Activated CD4-positive, alpha-beta T cell treated with anti-CD3 and anti-CD28 coated beads, Interleukin-10, Interleukin-2, amounts not matched to agents 100 ng/mL and 50 ng/mL, durations not matched to agents 16 hours and 8 hours (primary cell): Measurements from ENCODE around the gene NIBAN1.
"Not testable (repeated sequence)": the region's sequence is repeated elsewhere in the genome, so short reads cannot be mapped to it uniquely, and the experiment has no call there.

Experiments
- DNase-seq: peaks from one replicate; pipeline ENCODE4 v3.0.0-alpha.2; 2020

Gene NIBAN1, protein sequence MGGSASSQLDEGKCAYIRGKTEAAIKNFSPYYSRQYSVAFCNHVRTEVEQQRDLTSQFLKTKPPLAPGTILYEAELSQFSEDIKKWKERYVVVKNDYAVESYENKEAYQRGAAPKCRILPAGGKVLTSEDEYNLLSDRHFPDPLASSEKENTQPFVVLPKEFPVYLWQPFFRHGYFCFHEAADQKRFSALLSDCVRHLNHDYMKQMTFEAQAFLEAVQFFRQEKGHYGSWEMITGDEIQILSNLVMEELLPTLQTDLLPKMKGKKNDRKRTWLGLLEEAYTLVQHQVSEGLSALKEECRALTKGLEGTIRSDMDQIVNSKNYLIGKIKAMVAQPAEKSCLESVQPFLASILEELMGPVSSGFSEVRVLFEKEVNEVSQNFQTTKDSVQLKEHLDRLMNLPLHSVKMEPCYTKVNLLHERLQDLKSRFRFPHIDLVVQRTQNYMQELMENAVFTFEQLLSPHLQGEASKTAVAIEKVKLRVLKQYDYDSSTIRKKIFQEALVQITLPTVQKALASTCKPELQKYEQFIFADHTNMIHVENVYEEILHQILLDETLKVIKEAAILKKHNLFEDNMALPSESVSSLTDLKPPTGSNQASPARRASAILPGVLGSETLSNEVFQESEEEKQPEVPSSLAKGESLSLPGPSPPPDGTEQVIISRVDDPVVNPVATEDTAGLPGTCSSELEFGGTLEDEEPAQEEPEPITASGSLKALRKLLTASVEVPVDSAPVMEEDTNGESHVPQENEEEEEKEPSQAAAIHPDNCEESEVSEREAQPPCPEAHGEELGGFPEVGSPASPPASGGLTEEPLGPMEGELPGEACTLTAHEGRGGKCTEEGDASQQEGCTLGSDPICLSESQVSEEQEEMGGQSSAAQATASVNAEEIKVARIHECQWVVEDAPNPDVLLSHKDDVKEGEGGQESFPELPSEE

DNA sequence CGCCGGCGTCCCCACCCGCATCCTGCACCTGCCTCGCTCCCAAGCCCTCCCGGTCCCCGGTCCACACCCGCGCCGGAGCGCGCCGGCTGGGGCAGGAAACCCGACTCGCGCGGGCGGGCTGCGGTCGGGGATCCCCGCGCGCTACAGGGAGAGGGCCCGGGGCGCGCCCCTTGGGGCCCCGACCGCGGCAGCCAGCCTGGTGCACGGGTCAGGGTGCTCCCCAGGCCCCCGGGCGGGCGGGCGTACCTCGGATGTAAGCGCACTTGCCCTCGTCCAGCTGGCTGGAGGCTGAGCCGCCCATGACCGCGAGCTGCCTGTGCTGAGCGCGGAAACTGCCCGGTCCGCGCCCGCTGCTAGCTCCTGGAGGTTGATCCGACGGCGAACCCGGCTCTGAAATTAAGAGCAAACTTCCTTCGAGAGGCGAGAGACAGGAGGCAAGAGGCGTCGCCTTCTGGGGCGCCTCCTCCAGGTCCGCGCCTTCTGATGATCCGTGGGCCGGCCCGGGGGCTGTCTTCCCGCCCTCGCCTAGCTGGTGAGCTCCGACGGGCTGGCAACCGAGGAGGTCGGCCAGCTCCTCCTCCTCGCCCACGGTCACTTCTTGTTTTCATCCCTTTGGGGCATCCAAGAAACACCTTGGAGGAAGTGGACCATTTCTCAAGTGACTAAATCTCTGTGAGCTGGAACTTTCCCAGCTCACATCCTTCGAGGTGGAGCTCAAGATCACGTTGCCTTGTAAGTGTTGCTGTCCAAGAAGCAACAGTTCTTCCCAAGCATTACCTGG lies at the start of gene NIBAN1:
Gene NIBAN1 (minus strand): TSS at position 453 of the 781 bp plus-strand sequence. CDS start 152 bp downstream, at position 301.
- DNase-seq: peak; percentile 82

DNA sequence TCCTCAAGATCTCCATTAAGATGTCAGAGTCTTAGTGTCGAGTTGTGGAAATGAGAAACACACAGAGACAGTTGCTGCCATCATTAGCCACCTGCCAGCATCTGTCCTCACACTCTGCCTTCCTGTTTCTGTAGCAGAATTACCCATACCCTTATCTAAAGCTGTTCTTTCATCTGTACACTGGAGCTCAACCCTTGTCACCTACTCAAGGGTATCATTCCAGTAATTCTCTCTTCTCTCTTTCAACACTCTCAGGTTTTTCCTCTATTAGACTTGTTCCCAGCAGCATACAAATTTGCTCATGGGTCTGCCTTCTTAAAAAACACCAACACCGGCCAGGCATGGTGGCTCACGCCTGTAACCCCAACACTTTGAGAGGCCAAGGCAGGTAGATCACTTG lies 43.7 kb upstream of the NIBAN1 start:
- no peak for DNase-seq

DNA sequence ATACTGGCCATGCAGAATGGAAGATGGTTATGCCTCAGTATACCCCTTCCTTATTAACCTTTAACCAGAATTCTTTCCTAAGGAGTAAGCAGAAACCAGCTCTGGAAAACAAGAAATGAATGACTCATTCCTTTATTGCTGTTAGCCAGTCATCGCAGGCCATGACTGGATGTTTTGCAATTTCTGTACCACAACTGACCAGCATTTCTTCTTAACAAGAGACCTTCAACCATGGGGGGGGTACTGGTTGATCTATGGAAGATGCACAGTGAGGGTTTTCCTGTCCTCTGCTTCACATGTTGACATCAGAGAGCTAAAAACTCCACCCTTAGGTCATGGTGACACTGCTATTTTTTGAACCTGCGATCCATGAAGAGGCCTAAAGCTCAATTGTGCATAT lies 43.0 kb upstream of the NIBAN1 start:
- DNase-seq: peak; percentile 7

DNA sequence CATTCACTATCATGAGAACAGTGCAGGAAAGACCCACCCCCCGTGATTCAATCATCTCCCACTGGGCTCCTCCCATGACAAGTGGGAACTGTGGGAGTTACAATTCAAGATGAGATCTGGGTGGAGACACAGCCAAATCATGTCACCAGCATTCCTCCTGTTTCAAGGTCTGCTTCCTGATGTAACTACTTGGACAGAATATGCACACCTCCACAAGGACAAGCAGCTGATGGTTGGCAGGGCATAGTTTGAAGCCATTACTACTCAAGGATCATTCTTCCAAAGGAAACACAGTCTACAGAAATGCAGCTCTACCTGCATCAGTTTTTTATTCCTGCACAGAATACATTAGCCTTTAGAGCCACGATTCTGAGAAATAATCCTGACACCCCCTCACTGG lies 42.6 kb upstream of the NIBAN1 start:
- no peak for DNase-seq

DNA sequence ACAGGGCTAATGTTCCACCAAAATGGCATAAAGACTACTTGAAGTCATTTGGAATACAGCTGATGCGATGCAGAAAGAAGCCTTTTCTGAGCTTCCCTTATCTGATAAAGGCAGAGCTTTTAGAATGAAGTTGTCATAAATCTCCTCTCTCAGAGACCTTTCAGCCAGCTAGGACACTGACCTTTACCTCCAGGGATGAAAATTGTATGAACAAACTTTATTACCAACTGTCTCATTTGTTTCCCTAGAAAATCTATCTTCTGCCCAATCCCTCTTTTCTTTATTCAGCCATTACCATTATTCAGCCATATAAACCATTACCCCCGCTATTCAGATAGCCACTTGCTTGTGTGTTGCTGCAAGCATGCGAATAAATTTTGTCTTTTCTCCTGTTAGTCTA lies 41.3 kb upstream of the NIBAN1 start:
- DNase-seq: no peak

DNA sequence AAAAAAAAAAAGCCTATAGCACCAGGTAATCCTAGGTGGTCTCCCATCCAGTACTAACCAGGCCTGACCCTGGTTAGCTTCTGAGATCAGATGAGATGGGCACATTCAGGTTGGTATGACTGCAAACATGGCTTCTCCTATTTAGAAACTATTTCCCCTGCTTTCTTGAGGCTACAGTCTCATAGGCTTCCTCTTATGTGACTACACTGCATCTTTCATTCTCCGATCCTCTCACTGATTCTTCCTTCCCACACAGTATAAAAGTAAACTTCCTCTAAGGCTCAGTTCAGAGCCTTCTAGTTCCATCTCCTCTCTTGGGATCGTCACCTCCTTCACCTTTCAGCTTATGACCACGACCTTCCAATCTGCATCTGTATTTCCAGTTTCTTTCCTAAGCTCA lies 40.6 kb upstream of the NIBAN1 start:
- no peak for DNase-seq

DNA sequence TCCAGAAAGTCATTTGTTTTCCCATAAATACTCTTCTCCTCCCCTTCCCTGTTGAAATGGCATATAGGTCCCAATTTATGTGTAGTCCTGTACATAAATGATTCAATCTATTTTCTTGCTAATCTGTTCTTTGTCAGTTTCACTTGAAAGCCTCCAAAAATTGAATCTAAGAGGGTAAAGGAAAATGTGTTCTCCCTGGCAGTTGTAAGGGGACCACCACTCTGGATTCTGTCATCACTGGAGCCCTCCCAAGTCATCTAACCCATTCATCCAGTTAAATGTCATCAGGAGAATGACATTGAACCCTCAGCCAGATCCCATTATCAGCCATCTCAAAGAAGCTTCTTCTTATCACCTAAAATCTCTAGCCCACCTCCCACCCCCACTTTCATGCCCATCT lies 36.1 kb upstream of the NIBAN1 start:
- DNase-seq: no peak

DNA sequence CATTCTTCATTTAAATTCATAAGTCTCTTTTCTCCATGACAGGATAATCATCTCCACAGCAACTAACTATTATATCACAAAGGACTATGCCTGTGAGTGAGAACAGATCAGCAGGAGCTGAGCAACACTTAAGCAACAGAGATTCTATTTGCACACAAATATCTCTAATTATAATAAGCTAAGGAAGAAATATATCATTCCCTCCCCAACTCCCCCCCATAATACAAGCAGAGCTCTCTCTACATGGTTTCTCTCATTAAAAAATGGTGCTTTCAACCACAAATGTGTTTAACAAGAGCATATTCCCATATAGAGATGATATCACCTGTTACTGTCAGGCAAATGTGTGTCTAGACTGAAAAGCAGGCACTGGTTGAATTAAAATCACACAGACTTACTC lies 34.5 kb upstream of the NIBAN1 start:
- no peak for DNase-seq

DNA sequence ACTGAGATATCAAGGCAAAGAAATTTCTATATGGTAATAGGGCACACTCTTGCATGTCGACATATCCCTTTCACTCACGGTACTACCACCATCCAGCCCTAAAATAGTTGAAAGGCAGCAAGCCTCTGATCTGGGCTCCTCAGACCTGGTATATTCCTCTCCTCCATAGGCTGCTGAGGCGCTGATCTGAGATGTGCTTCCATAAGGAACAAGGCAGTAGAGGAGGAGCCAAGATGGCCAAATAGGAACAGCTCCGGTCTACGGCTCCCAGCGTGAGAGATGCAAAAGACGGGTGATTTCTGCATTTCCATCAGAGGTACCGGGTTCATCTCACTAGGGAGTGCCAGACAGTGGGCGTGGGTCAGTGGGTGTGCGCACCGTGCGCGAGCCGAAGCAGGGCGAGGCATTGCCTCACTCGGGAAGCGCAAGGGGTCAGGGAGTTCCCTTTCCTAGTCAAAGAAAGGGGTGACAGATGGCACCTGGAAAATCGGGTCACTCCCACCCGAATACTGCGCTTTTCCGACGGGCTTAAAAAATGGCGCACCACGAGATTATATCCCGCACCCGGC lies 27.1 kb upstream of the NIBAN1 start:
- not testable (repeated sequence) for DNase-seq

DNA sequence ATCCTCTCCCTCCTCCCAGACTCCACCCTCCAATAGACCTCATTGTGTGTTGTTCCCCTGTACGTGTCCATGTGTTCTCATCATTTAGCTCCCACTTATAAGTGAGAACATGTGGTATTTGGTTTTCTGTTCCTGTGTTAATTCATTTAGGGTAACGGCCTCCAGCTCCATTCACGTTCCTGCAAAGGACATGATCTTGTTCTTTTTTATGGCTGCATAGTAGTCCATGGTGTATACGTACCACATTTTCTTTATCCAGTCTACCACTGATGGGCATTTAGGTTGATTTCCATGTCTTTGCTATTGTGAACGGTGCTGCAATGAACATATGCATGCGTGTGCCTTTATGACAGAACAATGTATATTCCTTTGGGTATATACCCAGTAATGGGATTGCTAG lies 25.7 kb upstream of the NIBAN1 start:
- DNase-seq: not testable (repeated sequence)

DNA sequence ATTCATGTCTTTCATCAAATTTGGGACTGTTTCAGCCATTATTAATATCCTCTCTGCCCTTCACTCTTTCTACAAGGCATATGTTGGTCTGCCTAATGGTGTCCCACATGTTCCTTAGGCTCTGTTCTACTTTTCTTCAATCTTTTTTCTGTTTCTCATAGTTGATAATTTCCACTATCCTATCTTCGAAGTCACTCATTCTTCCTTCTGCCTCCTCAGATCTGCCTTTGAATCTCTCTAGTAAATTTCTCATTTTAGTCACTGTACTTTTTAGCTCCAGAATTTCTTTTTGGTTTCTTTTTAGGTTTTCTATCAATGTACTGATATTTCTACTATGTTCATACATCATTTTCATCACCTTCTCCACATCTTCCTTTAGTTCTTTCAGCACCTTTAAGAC lies 20.0 kb upstream of the NIBAN1 start:
- DNase-seq: no peak

DNA sequence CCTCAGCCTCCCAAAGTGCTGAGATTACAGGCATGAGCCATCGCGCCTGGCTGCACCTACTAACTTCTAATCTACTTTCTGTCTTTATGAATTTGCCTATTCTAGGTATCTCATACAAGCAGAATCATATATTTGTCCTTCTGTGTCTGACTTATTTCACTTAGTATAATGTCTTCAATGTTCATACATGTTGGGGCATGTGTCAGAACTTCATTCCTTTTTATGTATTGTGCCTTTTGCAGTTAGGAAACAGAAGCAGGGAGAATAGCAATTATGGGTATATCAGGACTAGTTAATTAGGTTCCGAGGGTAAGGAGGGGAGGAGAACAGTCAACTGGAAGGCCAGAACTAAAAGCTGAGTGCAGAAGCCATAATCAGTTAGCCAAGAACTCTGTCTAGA lies 18.0 kb upstream of the NIBAN1 start:
- DNase-seq: no peak

DNA sequence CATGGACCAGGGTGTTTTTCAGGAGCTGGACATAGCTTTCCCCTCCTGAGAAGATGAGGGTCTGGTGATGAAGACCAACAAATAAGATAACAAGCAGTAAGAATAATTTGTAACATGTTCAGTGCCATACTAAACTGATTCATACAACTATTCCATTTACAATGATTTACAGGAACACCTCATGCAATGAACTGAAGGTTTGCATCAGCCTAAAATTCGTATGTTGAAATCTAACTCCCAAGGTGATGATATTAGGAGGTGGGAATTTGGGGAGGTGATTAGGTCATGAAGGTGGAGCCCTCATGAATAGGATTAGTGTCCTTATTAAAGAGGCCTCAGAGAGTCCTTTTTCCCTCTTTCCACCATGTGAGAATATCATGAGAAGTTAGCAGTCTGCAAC lies 15.9 kb upstream of the NIBAN1 start:
- no peak for DNase-seq

DNA sequence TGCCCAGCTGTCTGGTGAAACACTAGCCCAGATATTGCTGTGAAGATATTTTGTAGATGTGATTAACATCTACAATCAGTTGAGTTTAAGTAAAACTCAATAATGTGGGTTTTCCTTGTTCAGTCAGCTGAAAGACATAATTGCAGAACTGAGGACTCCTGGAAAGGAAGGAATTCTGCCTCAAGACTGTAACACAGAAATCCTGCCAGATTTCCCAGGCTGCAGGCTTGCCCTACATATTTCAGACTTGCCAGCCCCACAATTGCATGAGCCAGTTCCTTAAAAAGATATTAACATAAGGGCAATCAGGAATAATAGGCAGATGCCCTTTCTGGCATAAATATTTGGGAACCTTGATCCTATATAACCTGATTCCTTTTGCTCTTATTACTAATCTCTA lies 14.2 kb upstream of the NIBAN1 start:
- DNase-seq: no peak

DNA sequence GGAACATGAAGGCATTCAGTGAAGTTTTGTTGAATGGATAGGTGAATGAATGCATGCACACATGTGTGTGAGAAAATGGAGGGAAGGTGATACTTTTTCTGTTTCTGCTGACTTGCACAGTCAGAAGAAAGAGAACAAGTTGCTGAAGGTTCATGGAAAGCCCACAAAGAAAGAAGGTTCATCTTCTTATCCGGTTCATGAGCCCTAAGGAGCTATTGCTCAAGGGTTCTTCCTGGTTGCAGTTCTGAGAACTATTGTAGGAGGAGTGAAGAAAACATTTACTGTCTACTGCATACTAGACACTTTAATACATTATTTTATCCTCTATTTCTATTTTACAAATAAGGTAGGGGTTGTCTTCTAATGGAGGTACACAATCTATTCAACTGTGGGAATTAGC lies 13.4 kb upstream of the NIBAN1 start:
- no peak for DNase-seq

DNA sequence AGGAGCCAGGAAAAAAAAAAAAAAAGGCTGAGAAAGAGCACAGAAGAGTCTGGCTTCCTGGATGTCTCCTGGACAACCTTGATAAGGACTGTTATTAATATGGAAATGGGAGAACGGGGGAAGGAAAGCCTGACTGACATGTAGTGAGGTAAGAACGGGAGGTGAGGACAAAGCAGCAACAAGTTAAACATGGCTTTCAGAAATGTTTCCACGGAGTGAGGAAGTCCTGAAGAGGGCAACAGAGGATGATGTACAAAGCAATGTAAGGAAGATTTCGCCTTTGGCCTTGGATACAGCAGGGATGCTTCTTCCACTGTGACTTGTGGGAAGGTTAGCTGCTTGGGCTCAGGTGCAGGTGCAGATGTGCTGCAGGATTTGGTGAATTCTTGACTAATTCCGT lies 11.9 kb upstream of the NIBAN1 start:
- DNase-seq: no peak

DNA sequence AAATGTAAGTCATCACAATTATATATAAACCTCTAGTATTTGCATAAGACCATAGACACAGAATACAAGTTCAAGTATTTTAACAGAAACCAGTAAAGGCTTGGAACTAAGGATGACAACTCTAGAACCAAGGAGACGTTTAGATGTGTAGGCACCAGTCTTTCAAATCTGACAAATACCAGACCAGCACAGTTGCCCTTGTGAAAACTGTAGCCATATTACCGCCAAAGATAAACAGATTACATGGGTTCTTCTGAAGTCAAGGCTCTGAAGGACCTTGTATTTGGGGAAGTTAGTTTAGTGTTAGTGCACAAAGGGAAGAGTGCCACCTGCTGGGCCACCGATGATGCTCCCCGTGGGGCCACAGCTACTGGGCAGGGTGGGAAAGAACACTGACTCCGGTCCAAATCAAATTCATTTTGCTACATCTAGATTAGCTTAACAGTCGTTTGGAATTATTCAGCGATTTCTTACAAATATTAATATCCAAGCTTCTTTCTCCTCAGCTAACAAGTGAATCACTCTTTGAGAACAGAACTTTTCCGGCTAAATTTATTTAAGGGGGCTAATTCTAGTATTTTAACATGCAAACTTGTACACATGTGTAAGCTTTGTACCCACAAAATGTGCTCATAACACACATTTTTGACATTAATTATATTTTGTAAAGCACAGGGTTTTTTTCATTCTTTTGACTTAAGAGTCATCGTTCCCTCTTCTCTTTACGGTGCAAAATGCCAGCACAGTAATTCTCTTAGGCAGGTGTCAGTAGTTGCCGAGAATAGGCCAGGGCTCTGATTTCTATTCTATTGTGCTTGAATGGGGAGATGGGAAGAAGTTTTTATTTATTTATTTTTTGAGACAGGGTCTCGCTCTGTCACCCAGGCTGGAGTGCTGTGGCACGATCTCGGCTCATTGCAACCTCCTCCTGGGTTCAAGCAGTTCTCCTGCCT lies 8.0 kb upstream of the NIBAN1 start:
- DNase-seq: peak; percentile 85

DNA sequence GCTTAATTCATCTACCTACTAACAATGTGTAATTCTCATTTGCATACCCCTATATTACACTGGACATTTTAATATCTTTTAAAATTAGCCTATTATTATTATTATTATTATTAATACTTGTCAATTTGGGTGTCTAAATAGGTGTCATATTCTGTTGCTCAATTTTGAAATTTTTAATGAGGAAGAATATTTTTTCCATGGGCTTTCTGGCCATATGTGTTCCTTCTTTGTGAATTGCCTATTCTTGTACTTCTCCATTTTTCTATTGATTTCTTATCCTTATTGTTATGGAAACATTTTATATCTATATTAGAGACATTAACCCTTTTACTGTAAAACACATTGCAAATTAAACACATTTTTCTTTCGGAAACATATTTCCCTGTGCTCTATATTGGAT lies 6.4 kb upstream of the NIBAN1 start:
- DNase-seq: no peak

DNA sequence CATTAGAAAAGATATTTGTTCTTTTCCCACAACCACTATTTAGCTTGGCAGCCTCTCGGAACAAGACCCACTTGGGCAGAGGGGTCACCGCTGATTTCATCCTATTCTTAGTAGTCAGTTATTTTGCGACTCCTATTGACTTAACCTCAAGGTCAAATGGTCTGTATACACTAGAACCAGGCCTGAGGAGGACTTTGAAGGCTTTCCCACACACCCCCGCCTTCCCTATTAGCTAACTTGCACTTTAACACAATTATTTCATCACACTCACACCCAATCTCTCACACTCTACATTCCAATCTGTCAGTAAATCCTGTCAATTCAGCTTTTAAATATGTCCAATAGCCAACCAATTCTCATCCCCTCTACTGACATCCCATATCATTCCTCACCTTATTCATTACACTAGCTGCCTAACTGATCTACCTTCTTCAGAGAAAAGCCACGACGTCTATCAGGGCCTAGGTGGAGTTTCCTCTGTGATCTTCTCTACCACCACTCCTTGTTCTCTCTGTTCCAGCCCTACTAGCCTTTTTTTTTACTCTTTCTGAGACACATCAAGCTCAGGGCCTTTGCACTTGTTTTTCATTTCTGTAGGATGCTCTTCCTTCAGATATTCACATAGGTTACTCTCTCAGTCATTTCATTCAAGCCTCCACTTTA lies 1.0 kb upstream of the NIBAN1 start:
- DNase-seq: no peak

DNA sequence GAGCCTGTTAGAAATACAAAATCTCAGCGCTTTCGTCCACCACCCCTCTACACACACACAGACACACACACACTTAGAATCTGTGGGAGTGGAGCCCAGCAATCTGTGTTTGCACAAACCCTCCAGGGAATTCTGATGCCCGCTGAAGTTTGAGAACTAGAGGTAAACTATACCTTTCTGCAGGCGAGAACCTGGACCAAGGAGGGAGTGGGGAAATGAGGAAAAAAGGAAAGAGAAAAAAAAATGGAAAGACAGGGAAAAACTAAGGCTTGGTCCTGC lies 468 bp upstream of the NIBAN1 start:
- DNase-seq: no peak
